ENCODE data around the gene BTG2. TPM values are rescaled to one million over a fixed set of nuclear protein-coding genes. Genes with fewer than 3 reads are reported as not detected.

BTG2 gene
- total RNA-seq, 1 experiment from 2014 or later: 2.9 TPM

- Histone ChIP-seq H3K9ac (ENCODE audit: extremely low read depth, insufficient read length, low read length) (no peak overlapping the region), H2BK120ac (ENCODE audit: low read depth, low read length, poor library complexity, severe bottlenecking) (no peak overlapping the region)
- TF ChIP-seq CTCF (conservative IDR thresholded peaks at IDR 0.05): no peak
These were observed 16.1 kb downstream of the BTG2 start for GRCh38 chr1:203321273-203322052.

More at GRCh38 chr1:203321273-203322052, 16.1 kb downstream of the BTG2 start:
- H3K9me3 Mint-ChIP-seq: no peaks in the 10 kb centered on the region
- no peak overlapping the region for H3T11ph ChIP-seq (ENCODE audit: low read length)
- no peak overlapping the region for H4K8ac ChIP-seq (replicated peaks; ENCODE audit: insufficient read length, low read depth, low read length)
- H3K4me3 Mint-ChIP-seq: no peak overlapping the region
- no CpG with 5 or more reads among the region's 6 CpGs for WGBS (ENCODE audit: extremely low coverage, insufficient read length, low lambda C conversion rate)
- H3K27me3 Mint-ChIP-seq (ENCODE audit: low read depth): peaks cover 100% of the 10 kb centered on the region
- no peak overlapping the region for H2AK5ac ChIP-seq (ENCODE audit: insufficient read length, low read length)
- H3K4me1 ChIP-seq (ENCODE audit: insufficient read depth, low read length): no peaks in the 10 kb centered on the region; the same call in 1 of the 2 replicates
- H2AFZ ChIP-seq (ENCODE audit: low read length): no peak overlapping the region
- H4K91ac ChIP-seq (ENCODE audit: insufficient read length, low read depth, low read length): no peak overlapping the region
- no peaks in the 10 kb centered on the region for H3K79me1 ChIP-seq (ENCODE audit: insufficient read depth, low read depth, low read length, poor library complexity, severe bottlenecking)
- H2BK5ac ChIP-seq (ENCODE audit: insufficient read length, low read length): no peak overlapping the region
- H3K14ac ChIP-seq (ENCODE audit: insufficient read depth, low read length): no peak overlapping the region
- no peak overlapping the region for H2BK12ac ChIP-seq (ENCODE audit: insufficient read length, low read depth, low read length)
- no peak overlapping the region for H3K27ac ChIP-seq (ENCODE audit: insufficient read length, low read depth, low read length)
- no peak overlapping the region for H3K4me2 ChIP-seq (ENCODE audit: insufficient read depth, insufficient read length, low read length)
- no peaks in the 10 kb centered on the region for H3K36me3 Mint-ChIP-seq (ENCODE audit: insufficient read depth in 1 of 3, low read depth in 3 of 3)
- H3K27ac Mint-ChIP-seq: no peak overlapping the region; a peak in 1 of 7 replicates
- no peaks in the 10 kb centered on the region for H3K9me3 ChIP-seq (ENCODE audit: control insufficient read depth, low read depth, low read length)
- H3K56ac ChIP-seq (ENCODE audit: insufficient read length, low read depth, low read length): no peak overlapping the region
- no peak overlapping the region for H2BK15ac ChIP-seq (ENCODE audit: low read depth, low read length)
- peaks cover 2% of the 10 kb centered on the region for H4K20me1 ChIP-seq (ENCODE audit: control insufficient read depth, insufficient read depth, insufficient read length)
- no peaks in the 10 kb centered on the region for H3K79me2 ChIP-seq (ENCODE audit: insufficient read depth, low read length)
- peaks cover 13% of the 10 kb centered on the region; the same call in 1 of the 2 replicates for H3K27me3 ChIP-seq (ENCODE audit: insufficient read depth, low read length)
- H3K4me1 Mint-ChIP-seq: peaks cover 35 to 56% of the 10 kb centered on the region in 2 experiments
- H3K23ac ChIP-seq (ENCODE audit: insufficient read length, low read depth, low read length): no peak overlapping the region
- H2BK20ac ChIP-seq (ENCODE audit: low read depth, low read length, poor library complexity, severe bottlenecking): no peak overlapping the region
- no peak overlapping the region for H3K18ac ChIP-seq (ENCODE audit: insufficient read length, low read depth, low read length)
- H3K4ac ChIP-seq (ENCODE audit: low read depth, low read length): no peak overlapping the region
- no peak for DNase-seq
- H4K5ac ChIP-seq (ENCODE audit: insufficient read length, low read depth, low read length): no peak overlapping the region
- no peaks in the 10 kb centered on the region for H3K23me2 ChIP-seq (ENCODE audit: insufficient read length, low read depth, low read length, poor library complexity, severe bottlenecking)
